HG03097 (cell line): ENCODE results near the gene STAT4.

ENCODE experiments used
- ATAC-seq: cut with Tn5 transposase; IDR thresholded peaks from one replicate; pipeline ENCODE4 v1.9.1; 2021; ENCODE audit not compliant: unreplicated experiment, low FRiP score

The STAT4 gene

GRCh38 chr2:191148281-191148680 is 2.5 kb downstream of the STAT4 start:
- no peak for ATAC-seq

GRCh38 chr2:191145769-191146471 is 4.9 kb downstream of the STAT4 start:
- no peak for ATAC-seq

- ATAC-seq = no peak
Measured at GRCh38 chr2:191144217-191144616, 6.6 kb downstream of the STAT4 start.

GRCh38 chr2:191143791-191144190 is 7.0 kb downstream of the STAT4 start:
- ATAC-seq = no peak

- no peak for ATAC-seq
Measured at GRCh38 chr2:191128911-191129304, 21.9 kb downstream of the STAT4 start.

GRCh38 chr2:191128172-191128910 is 22.5 kb downstream of the STAT4 start:
- ATAC-seq = no peak

GRCh38 chr2:191127235-191127634 is 23.6 kb downstream of the STAT4 start:
- ATAC-seq = no peak

- no peak for ATAC-seq
Measured at GRCh38 chr2:191126386-191127085, 24.3 kb downstream of the STAT4 start.

- no peak for ATAC-seq
Measured at GRCh38 chr2:191125646-191126045, 25.1 kb downstream of the STAT4 start.

- no peak for ATAC-seq
Measured at GRCh38 chr2:191122638-191123294, 28.0 kb downstream of the STAT4 start.

- no peak for ATAC-seq
Measured at GRCh38 chr2:191117341-191117740, 33.5 kb downstream of the STAT4 start.

GRCh38 chr2:191115804-191116203 is 35.0 kb downstream of the STAT4 start:
- peak; percentile 35 for ATAC-seq

- ATAC-seq = no peak
Measured at GRCh38 chr2:191115391-191115790, 35.4 kb downstream of the STAT4 start.

GRCh38 chr2:191114403-191114886 is 36.3 kb downstream of the STAT4 start:
- peak; percentile 75 for ATAC-seq

- ATAC-seq = no peak
Measured at GRCh38 chr2:191113761-191114160, 37.0 kb downstream of the STAT4 start.

- no peak for ATAC-seq
Measured at GRCh38 chr2:191112448-191112901, 38.3 kb downstream of the STAT4 start.

GRCh38 chr2:191109888-191110287 is 40.9 kb downstream of the STAT4 start:
- ATAC-seq = no peak

- ATAC-seq = no peak
Measured at GRCh38 chr2:191108331-191108730, 42.5 kb downstream of the STAT4 start.

GRCh38 chr2:191105082-191105481 is 45.7 kb downstream of the STAT4 start:
- ATAC-seq = no peak

- ATAC-seq = no peak
Measured at GRCh38 chr2:191103774-191104173, 47.0 kb downstream of the STAT4 start.

- no peak for ATAC-seq
Measured at GRCh38 chr2:191100216-191100615, 50.6 kb downstream of the STAT4 start.
